ENCODE results near the gene PIERCE2. TPM values are rescaled to one million over a fixed set of nuclear protein-coding genes. Genes with fewer than 3 reads are reported as not detected.
A peak's percentile ranks its signal among the peaks of the same experiment; 100 is the strongest.

The PIERCE2 gene
- total and polyA plus RNA-seq, 2 of the 13 experiments (the other 11 are each of a cell fraction or from before 2014, with no cell fraction given): 0.09 TPM; not detected in 1

- TF ChIP-seq ZNF331 (CRISPR knock-in tag; IDR thresholded peaks at IDR 0.05) (0 out of 2 replicates have a peak, but pooled peaks have one; percentile 23), ARID5B (CRISPR knock-in tag; IDR thresholded peaks at IDR 0.05) (0 out of 2 replicates have a peak, but pooled peaks have one; percentile 21), GATAD1 (CRISPR knock-in tag; IDR thresholded peaks at IDR 0.05) (peak; percentile 22; the same call in 1 of the 2 replicates), DDIT3 (CRISPR knock-in tag; IDR thresholded peaks at IDR 0.05) (peak; percentile 89; the same call in 1 of the 2 replicates), NCOR1 (IDR thresholded peaks at IDR 0.05; ENCODE audit: borderline replicate concordance, low read length) (0 out of 2 replicates have a peak, but pooled peaks have one; percentile 17), CEBPG (CRISPR knock-in tag; IDR thresholded peaks at IDR 0.05) (peak; percentile 90)
Measured at GRCh38 chr15:55403531-55403930, 4.8 kb upstream of the PIERCE2 start (continued).

GRCh38 chr15:55407498-55408011 is 740 bp upstream of the PIERCE2 start:
- no peak for FAIRE-seq
- no peaks in the 10 kb centered on the region for H3K79me2 ChIP-seq (ENCODE audit: insufficient read depth, low read length)
- BruUV-seq (replicated peaks): TSS peak; percentile 83
- ATAC-seq: peak; percentile 19
- intact Hi-C loops (cut with micrococcal nuclease; ENCODE audit: unreplicated experiment): loop anchor here (5.0 kb wide), 1 partner anchor 90 kb away; the partner anchor contains the start of genes PIGB and PIGBOS1
- CTCF ChIA-PET (ENCODE audit: low intra/inter-chr PET ratio, low total read pairs): interaction anchor here (1.2 kb wide), 1 partner anchor 28 kb away, joined by 5 read pairs; no protein-coding TSS in a partner anchor
- under 1% methylated on average over 11 of the region's 20 CpGs for WGBS (ENCODE audit: low lambda C conversion rate)
- peak overlapping the region; percentile 89 for H3K27ac ChIP-seq (ENCODE audit: extremely low read length, insufficient read depth, low read length)
- peak overlapping the region; percentile 94 for H3K4me2 ChIP-seq (ENCODE audit: low read depth, low read length)
- POLR2A ChIA-PET: interaction anchor here (0.8 to 2.4 kb wide), 10 partner anchors 9 to 211 kb away, joined by 3 to 30 read pairs (median 4); partner anchors contain the start of genes PIGB, PIGBOS1 and RSL24D1
- H3K36me3 ChIP-seq (replicated peaks in 1 of 2; ENCODE audit: control insufficient read depth in 1 of 2, insufficient read depth in 2 of 2, low read length in 2 of 2): no peaks in the 10 kb centered on the region
- no peaks in the 10 kb centered on the region for H3K27me3 ChIP-seq (ENCODE audit: control insufficient read depth in 1 of 2, insufficient read depth in 2 of 2, low read length in 2 of 2)
- DNase-seq (ENCODE audit: low spot score): no peak
- peaks cover 43% of the 10 kb centered on the region for H3K4me1 ChIP-seq (ENCODE audit: insufficient read depth, low read length)
- H4K20me1 ChIP-seq (ENCODE audit: insufficient read depth, low read length): no peaks in the 10 kb centered on the region
- H3K9ac ChIP-seq (ENCODE audit: insufficient read depth, low read depth, low read length): peak overlapping the region; percentile 77
- H3K9me3 ChIP-seq (ENCODE audit: low read length): no peaks in the 10 kb centered on the region
- H2AFZ ChIP-seq (ENCODE audit: low read length): peak overlapping the region; percentile 94
- H3K4me3 ChIP-seq (replicated peaks in 1 of 3; ENCODE audit: insufficient read depth in 1 of 3, low read depth in 2 of 3, low read length in 3 of 3): peak overlapping the region; percentile 70 to 86 (median 76)
- in situ Hi-C loops (cut with HindIII; ENCODE audit: extremely low pct_ligation_motif_present, low pct_unique_long_range_greater_than_20kb): no loop called here
- TF ChIP-seq NAIF1 (CRISPR knock-in tag; IDR thresholded peaks at IDR 0.05; ENCODE audit: borderline replicate concordance) (peak; percentile 6; the same call in 1 of the 2 replicates), SMYD3 (CRISPR knock-in tag; IDR thresholded peaks at IDR 0.05) (0 out of 2 replicates have a peak, but pooled peaks have one; percentile 35), ONECUT2 (CRISPR knock-in tag; IDR thresholded peaks at IDR 0.05) (0 out of 2 replicates have a peak, but pooled peaks have one; percentile 36), ZNF205 (CRISPR knock-in tag; IDR thresholded peaks at IDR 0.05) (no peak), RNF2 (conservative IDR thresholded peaks at IDR 0.05; ENCODE audit: low read depth) (no peak), TOPORS (CRISPR knock-in tag; IDR thresholded peaks at IDR 0.05) (0 out of 2 replicates have a peak, but pooled peaks have one; percentile 17), GFI1 (CRISPR knock-in tag; IDR thresholded peaks at IDR 0.05; ENCODE audit: borderline replicate concordance) (0 out of 2 replicates have a peak, but pooled peaks have one; percentile 16), ZNF546 (CRISPR knock-in tag; conservative IDR thresholded peaks at IDR 0.05) (0 out of 2 replicates have a peak, but pooled peaks have one; percentile 60), ZBTB21 (CRISPR knock-in tag; IDR thresholded peaks at IDR 0.05) (0 out of 2 replicates have a peak, but pooled peaks have one; percentile 23), ZIK1 (CRISPR knock-in tag; IDR thresholded peaks at IDR 0.05; ENCODE audit: borderline replicate concordance, low read depth) (0 out of 2 replicates have a peak, but pooled peaks have one; percentile 77), KDM3A (CRISPR knock-in tag; IDR thresholded peaks at IDR 0.05; ENCODE audit: low read depth) (no peak), ZBTB2 (CRISPR knock-in tag; IDR thresholded peaks at IDR 0.05; ENCODE audit: low read depth) (no peak)

All from HepG2 (cell line).